Glutamatergic neuron (in vitro differentiated cells): ENCODE data around the gene CPE. TPM values are rescaled to one million over a fixed set of nuclear protein-coding genes. Genes with fewer than 3 reads are reported as not detected.

Experiments used
- DNase-seq: peaks from one replicate; pipeline ENCODE4 v3.0.0; 2022
- H3K27ac Mint-ChIP-seq: one replicate; pipeline ENCODE4 v1.8.0; 2020; ENCODE audit warnings: mild to moderate bottlenecking, mixed read lengths, inconsistent platforms; ENCODE audit not compliant: unreplicated experiment
- H3K27me3 Mint-ChIP-seq: one replicate; pipeline ENCODE4 v1.8.0; 2020; ENCODE audit warnings: mild to moderate bottlenecking, moderate library complexity, mixed read lengths, inconsistent platforms; ENCODE audit not compliant: unreplicated experiment
- H3K36me3 Mint-ChIP-seq: one replicate; pipeline ENCODE4 v1.8.0; 2020; ENCODE audit warnings: mild to moderate bottlenecking, mixed read lengths, inconsistent platforms; ENCODE audit not compliant: unreplicated experiment
- H3K4me1 Mint-ChIP-seq: one replicate; pipeline ENCODE4 v1.8.0; 2020; ENCODE audit warnings: mild to moderate bottlenecking, low read depth, mixed read lengths, inconsistent platforms; ENCODE audit not compliant: unreplicated experiment
- H3K4me3 Mint-ChIP-seq: one replicate; pipeline ENCODE4 v1.8.0; 2020; ENCODE audit warnings: mild to moderate bottlenecking, mixed read lengths, inconsistent platforms; ENCODE audit not compliant: unreplicated experiment
- H3K9me3 Mint-ChIP-seq: one replicate; pipeline ENCODE4 v1.8.0; 2020; ENCODE audit warnings: mild to moderate bottlenecking, moderate library complexity, mixed read lengths, inconsistent platforms; ENCODE audit not compliant: unreplicated experiment
- CTCF ChIP-seq: fragments of 200-600 bp; sonication (generic); IDR thresholded peaks from one replicate; pipeline ENCODE4 v1.5.0; 2021; ENCODE audit not compliant: partially characterized antibody, unreplicated experiment
- total RNA-seq: library from RNA; stranded (reverse); fragmentation: NEBNext Ultra II Directional; extraction: Animal tissue kit (Norgen Biotek cat#: 25700); gene quantifications from one replicate; pipeline ENCODE4 v1.2.1, GENCODE V29; 2021; ENCODE audit not compliant: unreplicated experiment

Gene CPE
- total RNA-seq, 1 donor from 2014 or later: 253 TPM

GRCh38 chr4:165375465-165375864 is 3.3 kb upstream of the CPE start:
- peaks cover 16% of the 10 kb centered on the region for H3K9me3 Mint-ChIP-seq
- DNase-seq: no peak
- H3K36me3 Mint-ChIP-seq: peaks cover 9% of the 10 kb centered on the region
- no peak for TF ChIP-seq CTCF
- no peak overlapping the region for H3K27ac Mint-ChIP-seq
- peaks cover 10% of the 10 kb centered on the region for H3K4me1 Mint-ChIP-seq
- peaks cover 7% of the 10 kb centered on the region for H3K27me3 Mint-ChIP-seq
- no peak overlapping the region for H3K4me3 Mint-ChIP-seq

GRCh38 chr4:165378398-165378744 is 437 bp upstream of the CPE start:
- peaks cover 9% of the 10 kb centered on the region for H3K36me3 Mint-ChIP-seq
- DNase-seq: no peak
- H3K4me1 Mint-ChIP-seq: peaks cover 31% of the 10 kb centered on the region
- peaks cover 16% of the 10 kb centered on the region for H3K9me3 Mint-ChIP-seq
- peaks cover 7% of the 10 kb centered on the region for H3K27me3 Mint-ChIP-seq
- peak overlapping the region; percentile 89 for H3K4me3 Mint-ChIP-seq
- peak overlapping the region; percentile 95 for H3K27ac Mint-ChIP-seq
- no peak for TF ChIP-seq CTCF

- peaks cover 20% of the 10 kb centered on the region for H3K9me3 Mint-ChIP-seq
- H3K27ac Mint-ChIP-seq: peak overlapping the region; percentile 82
- peak; percentile 62 for DNase-seq
- H3K27me3 Mint-ChIP-seq: peaks cover 7% of the 10 kb centered on the region
- no peak for TF ChIP-seq CTCF
- peak overlapping the region; percentile 94 for H3K4me3 Mint-ChIP-seq
- peaks cover 42% of the 10 kb centered on the region for H3K4me1 Mint-ChIP-seq
- peaks cover 1% of the 10 kb centered on the region for H3K36me3 Mint-ChIP-seq
Measured at GRCh38 chr4:165379678-165380064, 863 bp downstream of the CPE start.

DNA sequence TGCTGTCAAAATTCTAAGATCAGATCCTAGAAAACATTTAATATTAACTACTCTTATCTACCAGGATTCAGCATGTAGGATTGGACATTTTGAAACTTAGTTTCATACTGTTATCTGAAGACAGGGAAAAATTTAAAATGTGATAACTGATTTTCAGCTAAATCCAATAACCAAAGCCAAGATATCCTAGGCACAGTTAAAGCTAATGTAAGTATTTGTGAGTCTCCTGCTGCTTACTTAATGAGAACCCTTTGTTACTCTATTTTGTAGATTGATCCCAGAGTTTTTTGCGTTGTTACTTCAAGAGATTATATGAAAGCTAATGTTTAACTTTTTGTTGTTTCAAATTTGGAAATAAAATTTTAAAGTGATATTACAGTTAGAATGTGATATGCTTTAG is 2.0 kb downstream of the CPE start:
- Mint-ChIP-seq H3K36me3 (no peaks in the 10 kb centered on the region), H3K4me1 (peaks cover 47% of the 10 kb centered on the region), H3K27ac (no peak overlapping the region), H3K27me3 (peaks cover 7% of the 10 kb centered on the region), H3K9me3 (peaks cover 16% of the 10 kb centered on the region), H3K4me3 (peak overlapping the region; percentile 94)
- DNase-seq: no peak
- no peak for TF ChIP-seq CTCF

DNA sequence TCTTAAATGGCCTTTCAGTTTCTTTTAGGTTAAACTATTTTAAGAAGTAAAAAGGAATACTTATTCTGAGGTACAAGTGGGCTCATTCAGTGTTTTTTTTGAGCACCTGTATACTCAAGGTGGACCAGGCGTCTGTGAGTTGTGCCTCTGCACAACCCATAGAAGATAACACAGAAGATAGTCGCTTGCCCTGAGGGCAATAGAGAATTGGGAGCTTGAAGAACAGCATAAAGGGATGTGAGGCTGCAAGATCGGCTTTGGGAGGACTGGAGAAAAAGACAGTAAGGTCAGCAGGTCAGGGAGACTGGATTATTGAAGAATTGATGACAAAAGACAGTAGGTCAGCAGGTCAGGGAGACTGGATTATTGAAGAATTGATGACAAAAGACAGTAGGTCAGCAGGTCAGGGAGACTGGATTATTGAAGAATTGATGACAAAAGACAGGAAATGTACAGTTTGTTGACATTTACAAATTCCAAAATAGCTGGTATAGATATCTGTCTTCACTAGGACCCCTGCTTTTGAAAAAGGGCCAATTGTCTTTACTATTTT is 3.1 kb downstream of the CPE start:
- Mint-ChIP-seq H3K36me3 (no peaks in the 10 kb centered on the region), H3K27ac (peak overlapping the region; percentile 73), H3K27me3 (peaks cover 7% of the 10 kb centered on the region), H3K4me3 (peak overlapping the region; percentile 85), H3K9me3 (peaks cover 16% of the 10 kb centered on the region), H3K4me1 (peaks cover 50% of the 10 kb centered on the region)
- no peak for DNase-seq
- TF ChIP-seq CTCF: no peak
